Activated naive CD4-positive, alpha-beta T cell treated with Interleukin-2 at 50 U/mL for 16 hours (primary cell): ENCODE results near the gene C5orf63.
"Not testable (repeated sequence)": the region's sequence is repeated elsewhere in the genome, so short reads cannot be mapped to it uniquely, and the experiment has no call there.

Experiments
- DNase-seq: peaks from one replicate; pipeline ENCODE4 v3.0.0-alpha.2; 2020

C5orf63 gene

DNA sequence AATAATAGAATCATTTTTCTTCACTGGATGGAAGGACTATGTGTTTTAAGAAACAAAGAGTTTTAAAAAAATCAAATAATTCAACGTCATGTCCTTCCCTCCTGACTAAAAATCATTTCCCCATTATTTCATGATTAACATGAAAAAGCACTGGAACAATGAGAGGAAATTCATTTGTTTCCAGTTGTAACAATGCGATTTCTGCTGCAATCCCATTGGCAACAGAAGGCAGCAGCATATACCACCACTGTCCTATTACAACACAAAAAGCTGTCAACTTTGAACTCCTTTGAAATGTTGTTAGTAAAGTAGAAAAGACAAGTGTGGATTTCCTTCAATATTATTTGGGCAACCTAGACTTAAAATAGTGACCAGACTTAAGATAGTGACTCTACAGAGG, 3.1 kb downstream of the C5orf63 start:
- no peak for DNase-seq

DNA sequence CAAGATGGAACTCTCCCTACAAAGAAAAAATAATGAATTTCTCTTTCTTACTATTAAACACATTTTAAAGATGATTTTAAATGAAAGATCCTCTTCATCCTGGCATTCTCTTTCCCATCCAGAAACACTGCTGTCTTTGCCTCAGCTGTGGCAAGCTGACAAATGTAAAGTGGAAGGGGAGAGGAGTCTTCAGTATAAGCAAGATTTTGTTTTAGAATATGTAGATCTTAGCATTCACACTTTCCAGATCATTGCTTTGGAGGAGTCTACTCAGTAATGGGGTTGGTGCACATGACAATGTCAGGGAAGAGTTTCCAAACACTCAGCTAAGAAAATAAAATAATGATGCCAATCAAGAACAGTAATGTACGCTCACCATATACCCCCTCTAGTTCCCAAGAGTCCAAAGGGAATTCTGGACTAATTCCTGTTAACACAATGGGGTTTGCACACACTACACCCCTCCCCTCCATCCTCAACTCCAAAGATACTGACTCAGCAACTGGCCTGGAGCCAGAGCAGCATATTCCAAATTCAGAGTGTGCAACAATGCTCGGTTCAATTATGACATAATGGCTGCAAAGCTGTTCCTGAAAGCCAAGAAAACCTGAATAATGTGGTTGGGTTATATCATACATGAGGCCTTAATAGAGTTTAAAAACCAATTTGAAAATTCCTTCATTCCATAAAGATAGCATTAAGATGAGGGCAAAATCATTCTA, 4.6 kb downstream of the C5orf63 start:
- no peak for DNase-seq

- no peak for DNase-seq
These were observed 6.6 kb downstream of the C5orf63 start for GRCh38 chr5:127066721-127067120.

DNA sequence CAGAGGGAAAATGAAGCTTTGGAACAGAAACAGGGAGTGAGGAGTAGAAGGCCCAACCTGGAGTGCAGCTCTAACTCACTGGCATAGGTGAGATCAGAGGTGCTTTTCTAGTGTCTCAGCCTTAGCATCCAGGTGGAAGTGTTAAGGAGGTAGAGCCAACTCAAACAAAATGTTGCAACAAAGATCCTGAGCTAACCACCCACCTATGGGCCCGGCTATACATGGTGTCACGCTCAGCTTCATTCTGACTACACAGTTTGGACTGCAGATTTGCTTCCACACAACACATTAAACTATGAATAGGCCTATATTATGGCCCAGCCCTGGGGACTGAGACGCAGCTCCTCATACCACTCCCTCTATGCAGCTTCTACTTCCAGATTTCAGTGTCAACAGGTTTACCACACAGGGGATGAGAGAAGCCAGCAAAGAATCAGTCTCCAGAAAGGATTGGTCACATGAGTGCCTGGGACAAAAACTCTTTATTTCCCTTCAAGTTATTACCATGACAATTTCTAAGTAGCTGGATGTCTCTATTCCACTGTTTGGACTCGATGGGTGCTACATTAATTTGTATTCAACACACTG, 9.0 kb downstream of the C5orf63 start:
- no peak for DNase-seq

DNA sequence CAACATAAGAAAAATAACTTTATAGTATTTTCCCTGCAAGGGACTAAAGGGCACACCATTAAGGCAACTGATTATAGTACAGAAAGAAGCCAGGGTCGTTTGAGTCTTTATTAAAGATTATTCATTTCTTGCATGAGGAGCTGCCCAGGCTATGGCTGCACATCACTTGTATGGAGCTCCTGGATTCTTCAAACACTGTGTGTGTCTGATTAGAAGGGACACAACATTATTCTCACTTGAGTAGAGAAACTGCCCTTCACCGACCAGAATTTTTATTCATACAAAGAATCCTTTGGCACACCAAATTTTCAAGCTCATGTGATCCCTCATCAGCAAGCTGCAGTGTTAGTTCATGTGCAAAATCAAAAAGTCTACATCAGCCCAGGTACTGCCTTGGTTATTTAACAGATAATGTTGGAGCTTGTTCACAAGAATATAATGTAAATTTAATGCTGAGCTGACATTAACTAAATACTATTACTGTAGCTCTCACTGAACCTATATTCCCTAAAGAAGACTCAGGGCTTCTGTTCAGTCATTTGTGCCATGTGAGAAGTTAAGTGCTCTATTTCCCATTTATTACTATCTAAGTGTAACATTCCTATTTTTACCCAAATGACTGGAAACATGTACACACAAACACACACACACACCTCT, 9.9 kb downstream of the C5orf63 start:
- no peak for DNase-seq

DNA sequence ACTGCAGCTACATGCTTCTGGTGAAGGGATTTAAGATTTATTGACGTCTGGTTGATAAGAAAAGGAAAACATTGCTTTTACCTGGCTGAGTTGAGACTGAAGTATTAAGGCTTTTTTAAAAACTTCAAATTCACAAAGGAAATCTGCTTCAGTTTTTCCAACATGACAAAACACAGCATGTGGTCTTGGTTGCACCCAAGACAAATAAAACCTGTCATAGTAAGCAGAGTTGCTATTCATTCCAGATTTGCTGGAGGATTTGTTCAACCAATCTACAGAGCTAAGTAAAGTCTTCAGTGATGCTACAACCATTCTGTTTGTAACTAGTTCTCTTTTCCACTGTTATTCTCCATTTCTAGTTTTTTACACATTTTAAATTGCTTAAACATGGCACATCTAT, 11.3 kb downstream of the C5orf63 start:
- DNase-seq = no peak

- no peak for DNase-seq
These were observed 11.8 kb downstream of the C5orf63 start for GRCh38 chr5:127061537-127061936.

- no peak for DNase-seq
These were observed 12.8 kb downstream of the C5orf63 start for GRCh38 chr5:127060470-127060985.

- DNase-seq = no peak
These were observed 16.4 kb downstream of the C5orf63 start for GRCh38 chr5:127056896-127057295.

GRCh38 chr5:127055880-127056653, 17.2 kb downstream of the C5orf63 start:
- DNase-seq = no peak

- not testable (repeated sequence) for DNase-seq
These were observed 19.8 kb downstream of the C5orf63 start for GRCh38 chr5:127053551-127053950.

- no peak for DNase-seq
These were observed 20.3 kb downstream of the C5orf63 start for GRCh38 chr5:127053049-127053448.

- no peak for DNase-seq
These were observed 21.7 kb downstream of the C5orf63 start for GRCh38 chr5:127051591-127051990.

DNA sequence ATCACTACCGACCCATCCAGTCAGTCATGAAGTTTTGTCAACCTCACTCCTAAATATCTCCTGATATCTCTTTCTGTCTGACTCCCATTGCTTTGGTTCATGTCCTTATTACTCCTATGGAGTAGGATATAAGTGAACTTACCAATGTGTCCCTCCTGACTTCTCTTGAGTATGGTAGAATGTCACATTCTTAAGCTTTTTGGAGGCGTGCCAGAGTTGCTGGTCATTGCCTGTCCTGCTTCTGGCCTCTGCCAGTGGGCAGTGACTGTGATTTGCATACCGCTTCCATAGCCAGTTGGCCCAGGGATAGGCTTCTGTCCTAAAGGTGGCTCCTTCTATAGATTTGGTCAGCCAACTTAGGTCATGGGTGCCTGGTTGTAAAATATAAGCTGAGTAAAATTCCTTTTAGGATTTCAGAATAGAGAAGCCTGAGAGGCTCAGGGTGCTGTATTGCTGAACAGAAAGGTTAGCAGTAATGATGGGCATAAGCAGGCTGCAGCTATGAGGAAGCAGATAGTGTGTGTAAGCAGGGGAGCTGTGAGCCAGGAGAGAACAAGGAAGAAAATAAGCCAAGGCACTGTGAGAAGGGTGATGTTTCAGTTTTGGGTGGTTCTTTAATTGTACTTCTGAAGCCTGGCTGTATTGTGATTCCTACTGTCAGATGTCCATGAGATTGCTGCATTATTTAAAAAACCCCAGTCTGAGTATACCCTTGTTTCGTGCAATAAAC, 26.8 kb downstream of the C5orf63 start:
- DNase-seq = no peak

- DNase-seq = no peak
These were observed 30.7 kb downstream of the C5orf63 start for GRCh38 chr5:127042593-127042992.

DNA sequence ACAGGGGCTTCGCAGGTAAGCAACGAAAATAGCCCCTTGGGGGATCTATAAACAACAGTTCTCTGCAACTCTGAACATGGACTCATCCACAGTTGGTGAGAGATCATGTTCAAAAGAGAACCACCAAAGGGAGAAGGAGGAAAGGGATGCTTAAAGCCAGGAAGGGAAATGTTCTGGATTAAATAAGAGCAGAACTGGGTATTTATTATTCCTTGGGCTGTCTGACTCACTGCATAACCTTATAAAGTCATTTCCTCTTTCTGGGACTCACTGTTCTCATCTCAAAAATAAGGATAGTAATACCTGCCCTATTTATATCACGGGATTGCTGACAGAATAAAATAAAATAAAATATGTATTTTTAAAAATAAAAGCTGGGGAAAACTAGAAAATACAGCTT, 31.7 kb downstream of the C5orf63 start:
- DNase-seq = no peak

DNA sequence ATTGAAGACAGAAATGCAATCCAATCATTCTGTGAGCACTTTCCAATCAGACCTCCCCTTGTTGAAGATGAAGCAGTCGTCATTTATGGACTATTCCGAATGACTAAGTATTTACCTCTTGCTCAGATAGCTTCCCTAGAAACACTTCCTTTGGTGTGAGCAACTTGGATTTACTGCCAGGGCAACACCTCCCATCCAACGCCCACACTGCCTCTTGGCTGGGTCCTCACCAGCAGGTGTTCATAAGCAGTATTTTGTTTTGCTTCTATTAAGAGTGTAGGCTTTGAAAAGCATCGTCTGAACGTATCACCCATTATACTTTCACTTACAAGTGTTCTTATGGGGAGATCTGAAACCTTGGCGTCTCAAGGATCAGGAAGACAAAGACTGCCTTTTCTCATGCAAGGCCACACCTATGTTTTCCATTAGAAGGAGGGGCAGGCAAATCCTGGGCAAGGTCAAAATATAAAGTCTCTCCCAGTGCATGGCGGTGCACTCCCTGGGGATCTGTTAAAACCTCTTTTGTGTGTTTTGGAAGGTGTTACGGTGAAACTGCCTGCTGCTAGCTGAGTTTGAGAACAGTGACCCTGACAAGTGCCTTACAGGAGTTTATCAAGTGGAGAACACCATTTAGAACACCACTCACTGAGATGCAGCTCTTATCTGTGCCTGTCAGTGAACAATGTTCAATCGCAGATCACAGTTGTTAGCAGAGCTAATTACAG, 32.3 kb downstream of the C5orf63 start:
- DNase-seq = no peak

GRCh38 chr5:127038550-127038949, 34.8 kb downstream of the C5orf63 start:
- DNase-seq = no peak

GRCh38 chr5:127031863-127032232, 41.5 kb downstream of the C5orf63 start:
- no peak for DNase-seq

- no peak for DNase-seq
These were observed 42.0 kb downstream of the C5orf63 start for GRCh38 chr5:127031147-127031862.
